ENCODE data around the gene PRF1. TPM values are rescaled to one million over a fixed set of nuclear protein-coding genes. Genes with fewer than 3 reads are reported as not detected.
"Not testable (repeated sequence)": the region's sequence is repeated elsewhere in the genome, so short reads cannot be mapped to it uniquely, and the experiment has no call there.

Gene PRF1
- total and polyA plus RNA-seq, 2 experiments from 2014 or later, result 0.13 TPM; not detected in 1

- no peak for TF ChIP-seq ZNF331 (CRISPR knock-in tag; IDR thresholded peaks at IDR 0.05; ENCODE audit: low read depth)
- TF ChIP-seq EZH2phosphoT487 (IDR thresholded peaks at IDR 0.05; ENCODE audit: unreplicated experiment), result no peak
- no peak for TF ChIP-seq EZH2 (IDR thresholded peaks at IDR 0.05; ENCODE audit: low read depth, unreplicated experiment)
- TF ChIP-seq ZNF462 (CRISPR knock-in tag; IDR thresholded peaks at IDR 0.05), result no peak
- no peak for TF ChIP-seq POLR2AphosphoS5 (IDR thresholded peaks at IDR 0.05; ENCODE audit: low read depth)
- TF ChIP-seq NANOG (IDR thresholded peaks at IDR 0.05; ENCODE audit: borderline replicate concordance), result no peak
Observed at GRCh38 chr10:70583669-70584037, 18.9 kb downstream of the PRF1 start (continued).

- no peak overlapping the region for H2AFZ ChIP-seq
- no peaks in the 10 kb centered on the region for H4K20me1 ChIP-seq (replicated peaks; ENCODE audit: insufficient read depth)
- no peaks in the 10 kb centered on the region for H3K79me2 ChIP-seq (replicated peaks; ENCODE audit: insufficient read depth)
- no peaks in the 10 kb centered on the region for H3K36me3 ChIP-seq (ENCODE audit: insufficient read depth)
- no peak overlapping the region for H3K4me3 Mint-ChIP-seq
- no peaks in the 10 kb centered on the region for H3K9me3 Mint-ChIP-seq
- ATAC-seq, result no peak; the same call in 2 of the 3 replicates
- no peak overlapping the region for H3K4me3 ChIP-seq
- peaks cover 17% of the 10 kb centered on the region for H3K4me1 Mint-ChIP-seq
- peaks cover 11% of the 10 kb centered on the region for H3K27me3 Mint-ChIP-seq (ENCODE audit: insufficient read depth, low read depth, poor library complexity)
- H3K9me2 ChIP-seq (ENCODE audit: insufficient read depth), result no peaks in the 10 kb centered on the region
- H3K27ac Mint-ChIP-seq, result no peak overlapping the region
- no peak for DNase-seq (ENCODE audit: low spot score)
- H3K4me1 ChIP-seq (ENCODE audit: insufficient read depth), result peaks cover 14% of the 10 kb centered on the region; the same call in 1 of the 2 replicates
- no peaks in the 10 kb centered on the region for H3K36me3 Mint-ChIP-seq (ENCODE audit: low read depth)
- H3K27me3 ChIP-seq (ENCODE audit: insufficient read depth), result no peaks in the 10 kb centered on the region
- no peak overlapping the region for H3K27ac ChIP-seq (ENCODE audit: low read depth)
- H3F3A ChIP-seq (replicated peaks; ENCODE audit: low read depth), result peaks cover 3% of the 10 kb centered on the region; the same call in 1 of the 2 replicates
- no peak overlapping the region for H3K4me2 ChIP-seq
- TF ChIP-seq POLR2AphosphoS5 (IDR thresholded peaks at IDR 0.05; ENCODE audit: low read depth), result no peak
- TF ChIP-seq, protein P1, sequence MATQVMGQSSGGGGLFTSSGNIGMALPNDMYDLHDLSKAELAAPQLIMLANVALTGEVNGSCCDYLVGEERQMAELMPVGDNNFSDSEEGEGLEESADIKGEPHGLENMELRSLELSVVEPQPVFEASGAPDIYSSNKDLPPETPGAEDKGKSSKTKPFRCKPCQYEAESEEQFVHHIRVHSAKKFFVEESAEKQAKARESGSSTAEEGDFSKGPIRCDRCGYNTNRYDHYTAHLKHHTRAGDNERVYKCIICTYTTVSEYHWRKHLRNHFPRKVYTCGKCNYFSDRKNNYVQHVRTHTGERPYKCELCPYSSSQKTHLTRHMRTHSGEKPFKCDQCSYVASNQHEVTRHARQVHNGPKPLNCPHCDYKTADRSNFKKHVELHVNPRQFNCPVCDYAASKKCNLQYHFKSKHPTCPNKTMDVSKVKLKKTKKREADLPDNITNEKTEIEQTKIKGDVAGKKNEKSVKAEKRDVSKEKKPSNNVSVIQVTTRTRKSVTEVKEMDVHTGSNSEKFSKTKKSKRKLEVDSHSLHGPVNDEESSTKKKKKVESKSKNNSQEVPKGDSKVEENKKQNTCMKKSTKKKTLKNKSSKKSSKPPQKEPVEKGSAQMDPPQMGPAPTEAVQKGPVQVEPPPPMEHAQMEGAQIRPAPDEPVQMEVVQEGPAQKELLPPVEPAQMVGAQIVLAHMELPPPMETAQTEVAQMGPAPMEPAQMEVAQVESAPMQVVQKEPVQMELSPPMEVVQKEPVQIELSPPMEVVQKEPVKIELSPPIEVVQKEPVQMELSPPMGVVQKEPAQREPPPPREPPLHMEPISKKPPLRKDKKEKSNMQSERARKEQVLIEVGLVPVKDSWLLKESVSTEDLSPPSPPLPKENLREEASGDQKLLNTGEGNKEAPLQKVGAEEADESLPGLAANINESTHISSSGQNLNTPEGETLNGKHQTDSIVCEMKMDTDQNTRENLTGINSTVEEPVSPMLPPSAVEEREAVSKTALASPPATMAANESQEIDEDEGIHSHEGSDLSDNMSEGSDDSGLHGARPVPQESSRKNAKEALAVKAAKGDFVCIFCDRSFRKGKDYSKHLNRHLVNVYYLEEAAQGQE (IDR thresholded peaks at IDR 0.05; ENCODE audit: unreplicated experiment), result no peak
Observed at GRCh38 chr10:70582793-70583668, 19.5 kb downstream of the PRF1 start.

GRCh38 chr10:70581176-70581575 is 21.4 kb downstream of the PRF1 start:
- H3K9me3 Mint-ChIP-seq; H3K36me3 Mint-ChIP-seq (ENCODE audit: low read depth); H3K36me3 ChIP-seq (ENCODE audit: insufficient read depth); H2AFZ ChIP-seq; H3K27ac Mint-ChIP-seq; H3K27me3 ChIP-seq (ENCODE audit: insufficient read depth); H3K27ac ChIP-seq (ENCODE audit: low read depth); H3K79me2 ChIP-seq (replicated peaks; ENCODE audit: insufficient read depth); H3K4me2 ChIP-seq; H3K4me3 ChIP-seq; ATAC-seq; H3F3A ChIP-seq (replicated peaks; ENCODE audit: low read depth); DNase-seq (ENCODE audit: low spot score); H3K4me3 Mint-ChIP-seq; H3K9me2 ChIP-seq (ENCODE audit: insufficient read depth); H3K27me3 Mint-ChIP-seq (ENCODE audit: insufficient read depth, low read depth, poor library complexity); H4K20me1 ChIP-seq (replicated peaks; ENCODE audit: insufficient read depth): not testable (repeated sequence)
- H3K4me1 Mint-ChIP-seq, result peaks cover 17% of the 10 kb centered on the region
- peaks cover 14% of the 10 kb centered on the region; the same call in 1 of the 2 replicates for H3K4me1 ChIP-seq (ENCODE audit: insufficient read depth)
